SK-N-SH (cell line): ENCODE measurements around the gene DPF3.

Experiments used
- CHD2 ChIP-seq: fragments of 150-350 bp; IDR thresholded peaks from 2 replicates; pipeline ENCODE4 v1.6.1; 2018; ENCODE audit warnings: low read length; ENCODE audit not compliant: partially characterized antibody
- CTCF ChIP-seq: fragments of 200-600 bp; sonication (generic); IDR thresholded peaks from 2 replicates; pipeline ENCODE4 v1.6.1; 2017; ENCODE audit warnings: antibody characterized with exemption, mild to moderate bottlenecking, moderate library complexity
- POLR2AphosphoS5 ChIP-seq: IDR thresholded peaks from 2 replicates; pipeline ENCODE4 v1.6.1; 2012; ENCODE audit warnings: low read depth, low read length
- RAD21 ChIP-seq: IDR thresholded peaks from 2 replicates; pipeline ENCODE4 v1.6.1; 2012; ENCODE audit warnings: mild to moderate bottlenecking, low read length
- RXRA ChIP-seq: IDR thresholded peaks from 2 replicates; pipeline ENCODE4 v1.4.0; 2012; ENCODE audit warnings: low read depth, mild to moderate bottlenecking, borderline replicate concordance
- TCF12 ChIP-seq: IDR thresholded peaks from 2 replicates; pipeline ENCODE4 v1.4.0; 2012
- TF ChIP-seq, protein P1 (sequence below): IDR thresholded peaks from 2 replicates; pipeline ENCODE4; 2012
- TF ChIP-seq, protein P2 (sequence below): fragments of 150-350 bp; IDR thresholded peaks from 2 replicates; pipeline ENCODE4 v1.6.1; 2017; ENCODE audit warnings: antibody characterized with exemption, low read length, low read depth, borderline replicate concordance
- TF ChIP-seq, protein P3 (sequence below): fragments of 150-350 bp; IDR thresholded peaks from 2 replicates; pipeline ENCODE4 v1.6.1; 2016; ENCODE audit warnings: mild to moderate bottlenecking, low read depth, low read length
- TF ChIP-seq, protein P4 (sequence below): IDR thresholded peaks from 2 replicates; pipeline ENCODE4 v1.4.0; 2012; ENCODE audit warnings: low read depth

DNA sequence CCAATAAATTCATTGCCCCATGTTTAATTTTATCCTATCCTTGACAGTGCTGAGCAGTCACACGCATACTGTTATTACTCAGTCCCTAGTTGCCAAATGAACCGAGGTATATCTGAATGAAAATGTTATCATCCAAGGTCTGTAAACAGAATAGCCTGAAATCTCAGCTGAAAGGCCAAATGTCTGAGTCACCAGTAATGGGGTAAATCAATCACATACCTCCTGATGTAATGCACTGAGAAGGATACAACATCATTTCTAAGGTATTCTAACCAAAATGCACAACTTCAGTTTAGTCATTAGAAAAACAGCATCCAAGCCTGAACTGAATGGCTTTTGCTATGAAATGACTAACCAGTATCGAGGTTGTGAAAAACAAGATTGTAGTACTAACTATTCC is 228.6 kb downstream of the DPF3 start:
- TF ChIP-seq CTCF, result no peak
- TF ChIP-seq RXRA, result peak; percentile 61; the same call in 1 of the 2 replicates
- TF ChIP-seq, protein P1, sequence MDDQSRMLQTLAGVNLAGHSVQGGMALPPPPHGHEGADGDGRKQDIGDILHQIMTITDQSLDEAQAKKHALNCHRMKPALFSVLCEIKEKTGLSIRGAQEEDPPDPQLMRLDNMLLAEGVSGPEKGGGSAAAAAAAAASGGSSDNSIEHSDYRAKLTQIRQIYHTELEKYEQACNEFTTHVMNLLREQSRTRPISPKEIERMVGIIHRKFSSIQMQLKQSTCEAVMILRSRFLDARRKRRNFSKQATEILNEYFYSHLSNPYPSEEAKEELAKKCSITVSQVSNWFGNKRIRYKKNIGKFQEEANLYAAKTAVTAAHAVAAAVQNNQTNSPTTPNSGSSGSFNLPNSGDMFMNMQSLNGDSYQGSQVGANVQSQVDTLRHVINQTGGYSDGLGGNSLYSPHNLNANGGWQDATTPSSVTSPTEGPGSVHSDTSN, result peak; percentile 98
- TF ChIP-seq CHD2, result no peak
- TF ChIP-seq, protein P2, sequence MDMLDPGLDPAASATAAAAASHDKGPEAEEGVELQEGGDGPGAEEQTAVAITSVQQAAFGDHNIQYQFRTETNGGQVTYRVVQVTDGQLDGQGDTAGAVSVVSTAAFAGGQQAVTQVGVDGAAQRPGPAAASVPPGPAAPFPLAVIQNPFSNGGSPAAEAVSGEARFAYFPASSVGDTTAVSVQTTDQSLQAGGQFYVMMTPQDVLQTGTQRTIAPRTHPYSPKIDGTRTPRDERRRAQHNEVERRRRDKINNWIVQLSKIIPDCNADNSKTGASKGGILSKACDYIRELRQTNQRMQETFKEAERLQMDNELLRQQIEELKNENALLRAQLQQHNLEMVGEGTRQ, result no peak
- peak; percentile 95 for TF ChIP-seq TCF12
- TF ChIP-seq, protein P3, sequence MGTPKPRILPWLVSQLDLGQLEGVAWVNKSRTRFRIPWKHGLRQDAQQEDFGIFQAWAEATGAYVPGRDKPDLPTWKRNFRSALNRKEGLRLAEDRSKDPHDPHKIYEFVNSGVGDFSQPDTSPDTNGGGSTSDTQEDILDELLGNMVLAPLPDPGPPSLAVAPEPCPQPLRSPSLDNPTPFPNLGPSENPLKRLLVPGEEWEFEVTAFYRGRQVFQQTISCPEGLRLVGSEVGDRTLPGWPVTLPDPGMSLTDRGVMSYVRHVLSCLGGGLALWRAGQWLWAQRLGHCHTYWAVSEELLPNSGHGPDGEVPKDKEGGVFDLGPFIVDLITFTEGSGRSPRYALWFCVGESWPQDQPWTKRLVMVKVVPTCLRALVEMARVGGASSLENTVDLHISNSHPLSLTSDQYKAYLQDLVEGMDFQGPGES, result no peak
- peak; percentile 79; the same call in 1 of the 2 replicates for TF ChIP-seq POLR2AphosphoS5
- TF ChIP-seq RAD21, result no peak
- TF ChIP-seq, protein P4, sequence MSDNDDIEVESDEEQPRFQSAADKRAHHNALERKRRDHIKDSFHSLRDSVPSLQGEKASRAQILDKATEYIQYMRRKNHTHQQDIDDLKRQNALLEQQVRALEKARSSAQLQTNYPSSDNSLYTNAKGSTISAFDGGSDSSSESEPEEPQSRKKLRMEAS, result peak; percentile 70
